LHCN-M2 (cell line): ENCODE results near the gene KLHL26. TPM values are rescaled to one million over a fixed set of nuclear protein-coding genes. Genes with fewer than 3 reads are reported as not detected.
"Not testable (repeated sequence)": the region's sequence is repeated elsewhere in the genome, so short reads cannot be mapped to it uniquely, and the experiment has no call there.

Experiments used
- DNase-seq: peaks from one replicate; pipeline ENCODE4 v3.0.0-alpha.2; 2012; ENCODE audit warnings: low read depth
- polyA plus RNA-seq: library from polyadenylated mRNA; unstranded; fragments of >200 nt; gene quantifications from one replicate; pipeline ENCODE4 v1.2.1, GENCODE V29; 2012; ENCODE audit warnings: missing spikeins
- total RNA-seq: library from RNA; depleted of rRNA; stranded (reverse); fragments of >200 nt; gene quantifications from 2 replicates; pipeline ENCODE4 v1.2.3, GENCODE V29; 2014; rRNA removed

Gene KLHL26
- total RNA-seq = 3.3 and 5.3 TPM in 2 replicates
- polyA plus RNA-seq = 2.6 TPM

GRCh38 chr19:18636969-18637629 lies at the start of gene KLHL26:
KLHL26 (plus strand) TSS chr19:18637028; CDS start chr19:18637055, 27 bp downstream.
- DNase-seq = no peak

DNA sequence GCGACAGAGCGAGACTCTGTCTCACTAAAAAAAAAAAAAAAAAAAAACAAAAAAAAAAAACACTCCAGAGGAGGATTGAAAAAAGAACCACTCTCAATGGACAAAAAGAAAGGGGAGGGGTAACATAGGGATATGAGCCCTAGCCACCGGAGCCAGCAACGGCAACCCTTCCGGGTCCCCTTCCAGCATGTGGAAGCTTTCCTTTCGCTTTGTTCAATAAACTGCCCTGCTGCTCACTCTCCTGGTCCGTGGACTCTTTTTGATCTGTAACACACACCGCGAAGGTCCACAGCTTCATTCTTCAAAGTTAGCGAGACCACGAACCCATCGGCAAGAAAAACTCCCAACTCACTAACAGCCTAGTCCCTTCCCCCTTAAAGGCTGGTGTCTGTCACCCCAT lies 49.3 kb upstream of the KLHL26 start:
- no peak for DNase-seq

- DNase-seq = no peak
These were observed 48.7 kb upstream of the KLHL26 start for GRCh38 chr19:18587962-18588610.

DNA sequence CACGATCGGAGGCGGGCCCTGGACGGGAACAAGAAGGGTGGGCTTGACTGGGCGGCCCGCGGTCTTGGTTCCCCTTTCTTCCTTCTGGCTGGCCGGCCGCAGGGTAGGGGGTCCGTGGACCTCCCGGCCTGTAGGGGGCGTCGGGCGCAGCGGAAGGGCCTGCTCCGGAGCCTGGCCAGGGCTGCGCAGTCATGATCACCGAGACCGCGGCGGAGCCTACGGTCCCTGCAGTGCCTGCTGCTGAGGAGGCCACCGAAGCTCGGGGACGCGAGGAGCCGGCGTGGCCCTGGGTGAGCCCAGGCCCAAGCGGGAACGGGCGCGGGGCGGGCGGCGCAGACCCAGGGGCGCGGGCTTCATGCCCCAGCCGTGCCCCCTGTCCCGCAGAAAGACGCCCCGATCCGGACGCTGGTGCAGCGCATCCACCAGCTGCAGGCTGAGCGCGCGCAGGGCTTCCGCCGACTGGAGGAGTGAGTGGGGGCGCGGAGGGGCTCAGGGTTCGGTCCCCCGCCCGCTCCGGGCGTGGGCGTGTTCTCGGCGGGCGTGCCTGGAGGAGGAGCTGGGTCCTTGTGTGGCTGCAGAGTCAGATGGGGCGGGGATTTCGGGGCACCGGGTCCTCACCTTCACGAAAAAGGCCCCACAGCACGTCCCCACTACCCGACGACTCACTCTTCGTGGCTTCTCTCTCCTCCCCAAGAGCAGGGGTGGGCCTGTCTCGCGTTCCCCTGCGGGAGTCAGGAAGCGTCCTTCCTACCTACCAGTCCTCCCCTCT lies 48.0 kb upstream of the KLHL26 start, which contains the start of gene REX1BD:
Gene REX1BD (plus strand): TSS at position 188 of the 769 bp plus-strand sequence. CDS start 4 bp downstream, at position 192.
- peak; percentile 79 for DNase-seq

- peak; percentile 51 for DNase-seq
These were observed 47.2 kb upstream of the KLHL26 start for GRCh38 chr19:18589380-18590272.

- peak; percentile 39 for DNase-seq
These were observed 46.3 kb upstream of the KLHL26 start for GRCh38 chr19:18590273-18591272.

- DNase-seq = no peak
These were observed 45.0 kb upstream of the KLHL26 start for GRCh38 chr19:18591735-18592385.

DNA sequence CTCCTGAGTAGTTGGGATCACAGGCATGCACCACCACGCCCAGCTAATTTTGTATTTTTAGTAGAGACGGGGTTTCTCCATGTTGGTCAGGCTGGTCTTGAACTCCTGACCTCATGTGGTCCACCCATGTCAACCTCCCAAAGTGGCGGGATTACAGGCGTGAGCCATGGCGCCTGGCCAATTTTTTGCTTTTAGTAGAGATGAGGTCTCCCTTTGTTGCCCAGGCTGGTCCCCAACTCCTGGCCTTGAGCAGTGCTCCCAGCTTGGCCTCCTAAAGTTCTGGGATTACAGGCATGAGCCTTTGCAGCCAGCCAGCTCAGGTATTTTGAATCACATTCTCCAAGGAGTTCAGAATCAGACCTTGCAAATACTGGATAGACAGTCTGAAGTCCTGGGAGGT lies 44.1 kb upstream of the KLHL26 start:
- not testable (repeated sequence) for DNase-seq

DNA sequence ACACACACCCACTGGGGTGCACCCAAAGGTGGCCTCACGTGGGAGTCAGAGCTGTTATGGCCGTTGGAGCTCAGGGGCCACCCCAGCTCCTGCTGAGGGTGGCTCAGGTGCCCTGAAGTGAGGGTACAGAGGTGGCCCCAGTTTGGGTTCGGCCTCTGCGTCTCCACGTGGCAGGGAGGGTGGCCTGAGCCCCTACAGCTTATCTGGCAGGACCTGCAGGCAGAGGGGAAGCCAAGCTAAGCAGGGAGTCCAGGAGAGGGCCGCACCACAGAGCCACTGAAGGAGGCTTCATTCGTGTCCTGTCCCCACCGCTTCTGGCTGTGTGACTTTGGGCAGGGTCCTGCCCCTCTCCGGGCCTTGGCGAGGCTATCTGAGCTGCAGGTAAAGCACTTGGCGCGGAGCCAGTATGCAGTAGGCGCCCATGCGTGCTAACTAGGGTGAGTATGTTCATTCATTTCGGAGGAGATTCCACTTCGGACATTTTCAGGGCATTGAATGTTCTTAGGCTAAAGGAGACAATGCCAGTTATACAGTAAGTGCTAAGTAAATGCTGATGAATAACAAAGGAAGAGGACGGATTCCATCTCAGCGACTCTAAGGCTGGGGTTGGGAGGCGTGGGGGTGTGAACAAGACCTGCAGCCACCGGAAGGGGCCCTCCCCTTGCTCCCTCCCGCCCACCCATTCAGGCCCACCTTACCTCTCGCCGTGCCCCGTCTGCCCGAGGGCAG lies 43.3 kb upstream of the KLHL26 start:
- DNase-seq = no peak

DNA sequence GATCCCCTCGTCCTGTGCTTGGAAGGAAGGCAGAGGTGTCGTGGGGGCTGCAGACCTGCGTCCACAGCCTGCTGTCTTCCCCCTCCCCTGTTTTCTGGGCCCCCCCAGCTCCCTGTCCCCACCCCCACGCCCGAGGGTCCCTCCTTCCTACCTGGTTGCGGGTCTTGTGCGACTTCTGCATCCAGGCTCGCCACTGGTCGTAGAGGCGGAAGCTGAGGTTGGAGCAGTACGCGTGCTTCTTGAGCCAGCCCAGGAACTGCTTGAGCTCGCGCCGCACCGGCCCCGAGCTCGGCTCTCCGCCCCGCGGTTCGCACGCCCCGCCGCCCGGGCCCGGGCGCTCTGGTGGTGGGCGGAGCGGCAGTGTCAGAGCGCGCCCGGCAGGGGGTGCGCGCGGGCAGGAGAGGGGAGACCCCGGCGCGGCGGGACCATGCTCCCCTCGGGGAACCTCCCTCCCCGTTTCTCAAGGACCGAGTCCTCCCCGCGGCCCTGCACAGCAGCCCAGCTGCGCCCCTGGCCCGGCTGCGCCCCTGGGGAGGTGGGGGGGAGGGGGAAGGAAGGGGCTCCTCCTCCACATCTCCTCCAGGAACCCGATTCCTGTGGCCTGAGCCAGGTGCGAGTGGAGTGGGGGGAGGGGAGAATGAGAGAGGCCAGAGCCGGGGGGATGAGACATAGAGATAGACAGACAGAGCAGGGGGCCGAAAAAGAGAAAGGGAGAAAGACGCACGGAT lies 42.6 kb upstream of the KLHL26 start:
- peak; percentile 36 for DNase-seq

- no peak for DNase-seq
These were observed 41.9 kb upstream of the KLHL26 start for GRCh38 chr19:18594824-18595373.

DNA sequence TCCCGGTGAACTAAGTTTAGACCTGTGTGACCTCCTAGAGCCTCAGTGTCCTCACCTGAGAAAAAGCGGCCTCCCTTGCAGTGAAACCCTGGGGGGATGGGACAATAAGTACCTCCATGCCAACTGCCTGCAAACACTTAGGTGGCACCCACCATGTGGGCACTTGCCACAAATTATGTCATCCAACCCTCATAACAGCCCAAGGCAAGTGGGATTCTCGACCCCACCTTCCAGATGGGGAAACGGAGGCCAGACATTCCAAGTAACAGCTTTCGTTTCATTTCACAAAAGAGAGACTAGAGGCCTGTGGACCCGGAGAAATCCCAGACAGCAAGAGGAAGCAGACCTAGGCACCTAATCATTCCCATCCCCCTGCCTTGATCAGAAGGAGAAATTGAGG lies 41.4 kb upstream of the KLHL26 start:
- DNase-seq = no peak

- no peak for DNase-seq
These were observed 40.1 kb upstream of the KLHL26 start for GRCh38 chr19:18596752-18597157.

GRCh38 chr19:18597809-18598660 lies 38.8 kb upstream of the KLHL26 start:
- no peak for DNase-seq

- no peak for DNase-seq
These were observed 37.3 kb upstream of the KLHL26 start for GRCh38 chr19:18599485-18599884.

DNA sequence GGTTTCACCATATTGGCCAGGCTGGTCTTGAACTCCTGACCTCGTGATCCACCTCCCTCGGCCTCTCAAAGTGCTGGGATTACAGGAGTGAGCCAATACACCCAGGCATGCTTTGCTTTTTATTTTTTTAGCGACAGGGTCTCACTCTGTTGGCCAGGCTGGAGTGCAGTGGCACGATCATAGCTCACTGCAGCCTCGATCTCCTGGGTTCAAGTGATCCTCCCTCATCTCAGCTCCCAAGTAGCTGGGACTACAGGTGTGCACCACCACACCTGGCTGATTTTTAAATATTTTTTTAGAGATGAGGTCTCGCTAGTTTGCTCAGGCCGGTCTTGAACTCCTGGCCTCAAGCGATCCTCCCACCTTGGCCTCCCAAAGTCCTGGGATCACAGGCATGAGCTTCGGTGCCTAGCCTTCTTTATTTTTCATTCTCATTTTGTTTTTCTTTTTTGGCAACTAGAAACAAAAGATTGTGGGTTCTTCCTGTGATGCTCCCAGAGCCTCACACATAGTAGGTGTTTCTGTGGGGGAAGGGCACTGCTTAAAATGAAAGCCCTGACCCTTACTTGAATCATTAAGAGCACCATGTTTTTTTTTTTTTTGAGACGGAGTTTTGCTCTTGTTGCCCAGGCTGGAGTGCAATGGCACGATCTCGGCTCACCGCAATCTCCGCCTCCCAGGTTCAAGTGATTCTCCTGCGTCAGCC lies 36.0 kb upstream of the KLHL26 start:
- DNase-seq = not testable (repeated sequence)
